ENCODE measurements around the gene WNT9A. TPM values are rescaled to one million over a fixed set of nuclear protein-coding genes. Genes with fewer than 3 reads are reported as not detected.

Gene WNT9A
- total RNA-seq, 1 donor: 0.36 TPM

DNA sequence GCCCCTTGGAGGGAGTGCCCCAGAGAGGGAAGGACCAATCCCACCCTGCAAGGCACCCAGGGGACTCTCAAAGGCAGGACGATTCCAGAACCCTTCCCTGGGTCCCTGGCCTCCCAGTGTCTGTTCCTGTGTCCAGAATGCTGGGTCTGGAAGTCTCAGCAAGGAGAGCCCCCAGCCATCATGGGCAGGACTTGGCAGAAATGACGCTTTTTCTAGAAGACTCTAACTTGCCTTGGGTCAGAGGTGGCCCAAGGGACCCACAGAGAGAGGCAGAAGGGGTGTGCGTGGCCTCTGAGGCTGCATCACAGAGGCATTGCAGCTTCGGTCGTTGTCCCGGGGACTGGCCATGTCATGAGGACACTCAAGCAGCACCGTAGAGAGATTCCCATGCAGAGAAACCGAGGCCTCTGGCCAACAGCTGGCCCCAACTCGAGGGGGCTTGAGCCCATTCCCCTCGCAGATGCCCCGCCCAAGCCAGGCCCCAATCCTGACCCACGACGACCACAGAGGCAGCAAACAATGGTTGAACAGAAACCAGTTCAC is 57.8 kb downstream of the WNT9A start:
- Histone ChIP-seq H3K79me2 (ENCODE audit: insufficient read depth, low read length) (no peaks in the 10 kb centered on the region), H3K27me3 (ENCODE audit: insufficient read depth, low read length) (no peaks in the 10 kb centered on the region), H3K9me3 (ENCODE audit: low read depth, low read length) (no peaks in the 10 kb centered on the region), H3K4me2 (ENCODE audit: insufficient read depth, low read length) (no peak overlapping the region), H3K4me3 (ENCODE audit: insufficient read depth, low read length) (no peak overlapping the region), H3K27ac (ENCODE audit: low read depth, low read length) (no peak overlapping the region), H3K4me1 (ENCODE audit: insufficient read depth, low read length) (no peaks in the 10 kb centered on the region), H3K36me3 (ENCODE audit: insufficient read depth, low read length) (no peaks in the 10 kb centered on the region), H2AFZ (ENCODE audit: low read length) (no peak overlapping the region), H4K20me1 (ENCODE audit: insufficient read depth, low read length) (no peaks in the 10 kb centered on the region)
- peak; percentile 87 for DNase-seq (ENCODE audit: insufficient read length, low spot score, missing footprints)
- TF ChIP-seq, protein P1, sequence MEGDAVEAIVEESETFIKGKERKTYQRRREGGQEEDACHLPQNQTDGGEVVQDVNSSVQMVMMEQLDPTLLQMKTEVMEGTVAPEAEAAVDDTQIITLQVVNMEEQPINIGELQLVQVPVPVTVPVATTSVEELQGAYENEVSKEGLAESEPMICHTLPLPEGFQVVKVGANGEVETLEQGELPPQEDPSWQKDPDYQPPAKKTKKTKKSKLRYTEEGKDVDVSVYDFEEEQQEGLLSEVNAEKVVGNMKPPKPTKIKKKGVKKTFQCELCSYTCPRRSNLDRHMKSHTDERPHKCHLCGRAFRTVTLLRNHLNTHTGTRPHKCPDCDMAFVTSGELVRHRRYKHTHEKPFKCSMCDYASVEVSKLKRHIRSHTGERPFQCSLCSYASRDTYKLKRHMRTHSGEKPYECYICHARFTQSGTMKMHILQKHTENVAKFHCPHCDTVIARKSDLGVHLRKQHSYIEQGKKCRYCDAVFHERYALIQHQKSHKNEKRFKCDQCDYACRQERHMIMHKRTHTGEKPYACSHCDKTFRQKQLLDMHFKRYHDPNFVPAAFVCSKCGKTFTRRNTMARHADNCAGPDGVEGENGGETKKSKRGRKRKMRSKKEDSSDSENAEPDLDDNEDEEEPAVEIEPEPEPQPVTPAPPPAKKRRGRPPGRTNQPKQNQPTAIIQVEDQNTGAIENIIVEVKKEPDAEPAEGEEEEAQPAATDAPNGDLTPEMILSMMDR (IDR thresholded peaks at IDR 0.05; ENCODE audit: extremely low read depth, low read depth, low read length): no peak

DNA sequence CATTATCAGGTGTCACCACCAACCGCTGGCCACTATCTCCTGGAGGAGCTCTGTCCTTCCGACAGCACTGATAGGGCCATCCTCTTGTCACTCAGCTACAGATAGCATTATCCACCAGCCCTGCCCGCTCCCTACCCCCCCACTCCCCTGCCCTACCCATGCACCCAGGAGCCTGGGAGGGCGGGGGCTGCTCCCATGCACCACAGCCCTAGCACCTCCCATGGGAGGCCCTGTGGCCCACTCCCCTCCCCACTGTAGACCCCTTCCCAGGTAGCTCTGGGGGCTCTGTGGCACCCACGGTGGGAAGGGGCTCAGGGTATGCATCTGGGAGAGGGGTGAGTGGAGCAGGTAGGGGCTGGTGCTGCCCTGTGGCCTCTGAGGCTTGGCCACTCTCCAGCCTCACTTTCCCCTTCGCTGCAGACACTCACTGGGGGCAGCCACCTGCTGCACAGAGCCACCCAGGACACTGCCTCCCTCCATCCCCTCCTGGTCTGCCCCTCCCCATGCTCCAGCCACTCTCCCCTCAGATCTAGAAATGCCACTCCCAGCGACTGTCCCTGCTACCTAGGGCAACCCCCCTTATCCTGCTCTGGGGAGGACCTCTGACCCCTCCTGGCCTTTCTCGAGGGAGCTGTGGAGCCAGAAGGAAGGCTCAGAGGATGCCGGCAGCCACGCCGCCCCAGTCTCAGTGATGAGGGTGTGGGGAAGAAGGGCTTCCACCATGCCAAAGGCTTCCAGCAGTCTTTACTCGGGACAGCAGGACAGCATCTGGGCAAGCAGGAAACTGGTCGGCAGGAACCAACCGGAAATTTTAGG is 58.5 kb downstream of the WNT9A start:
- TF ChIP-seq, protein P1 (IDR thresholded peaks at IDR 0.05; ENCODE audit: extremely low read depth, low read depth, low read length): no peak
- H3K27ac ChIP-seq (ENCODE audit: low read depth, low read length): no peak overlapping the region
- no peaks in the 10 kb centered on the region for H3K27me3 ChIP-seq (ENCODE audit: insufficient read depth, low read length)
- H3K79me2 ChIP-seq (ENCODE audit: insufficient read depth, low read length): no peaks in the 10 kb centered on the region
- no peaks in the 10 kb centered on the region for H3K36me3 ChIP-seq (ENCODE audit: insufficient read depth, low read length)
- peak; percentile 86 for DNase-seq (ENCODE audit: insufficient read length, low spot score, missing footprints)
- no peaks in the 10 kb centered on the region for H3K9me3 ChIP-seq (ENCODE audit: low read depth, low read length)
- H3K4me1 ChIP-seq (ENCODE audit: insufficient read depth, low read length): no peaks in the 10 kb centered on the region
- no peak overlapping the region for H3K4me2 ChIP-seq (ENCODE audit: insufficient read depth, low read length)
- H2AFZ ChIP-seq (ENCODE audit: low read length): no peak overlapping the region
- H4K20me1 ChIP-seq (ENCODE audit: insufficient read depth, low read length): no peaks in the 10 kb centered on the region
- H3K4me3 ChIP-seq (ENCODE audit: insufficient read depth, low read length): no peak overlapping the region

DNA sequence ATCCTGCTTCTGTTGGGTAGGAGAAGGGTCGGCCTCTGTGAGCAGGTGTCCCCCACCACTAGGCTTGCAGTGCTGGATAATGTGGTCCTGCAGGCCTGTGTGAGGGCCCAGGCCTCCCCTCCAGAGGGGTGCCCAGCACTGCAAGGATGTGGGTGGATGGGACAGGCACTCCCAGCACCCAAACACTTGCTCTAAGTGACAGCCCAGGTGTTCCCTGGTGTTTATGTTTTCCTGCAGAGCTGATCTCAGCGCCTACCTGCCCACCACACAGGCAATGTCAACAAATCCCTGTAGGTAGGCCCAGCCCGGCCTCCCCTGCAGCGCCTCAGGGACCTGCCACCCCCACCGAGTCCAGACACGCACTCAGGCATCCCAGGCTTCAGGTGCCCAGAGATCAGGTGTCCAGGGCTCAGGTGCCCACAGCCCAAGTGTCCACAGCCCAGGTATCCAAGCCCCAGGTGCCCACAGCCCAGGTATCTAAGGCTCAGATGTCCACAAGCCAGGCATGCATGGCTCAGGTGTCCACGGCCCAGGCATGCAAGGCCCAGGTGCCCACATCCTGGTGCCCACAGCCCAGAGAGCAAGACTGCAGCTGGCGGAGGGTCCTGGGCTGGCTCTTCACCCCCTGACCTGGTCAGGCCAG is 59.2 kb downstream of the WNT9A start:
- no peak overlapping the region for H2AFZ ChIP-seq (ENCODE audit: low read length)
- TF ChIP-seq, protein P1 (IDR thresholded peaks at IDR 0.05; ENCODE audit: extremely low read depth, low read depth, low read length): no peak
- no peak overlapping the region for H3K27ac ChIP-seq (ENCODE audit: low read depth, low read length)
- H3K4me1 ChIP-seq (ENCODE audit: insufficient read depth, low read length): no peaks in the 10 kb centered on the region
- H3K27me3 ChIP-seq (ENCODE audit: insufficient read depth, low read length): no peaks in the 10 kb centered on the region
- no peak overlapping the region for H3K4me3 ChIP-seq (ENCODE audit: insufficient read depth, low read length)
- no peaks in the 10 kb centered on the region for H3K79me2 ChIP-seq (ENCODE audit: insufficient read depth, low read length)
- H3K4me2 ChIP-seq (ENCODE audit: insufficient read depth, low read length): no peak overlapping the region
- H3K36me3 ChIP-seq (ENCODE audit: insufficient read depth, low read length): no peaks in the 10 kb centered on the region
- no peaks in the 10 kb centered on the region for H3K9me3 ChIP-seq (ENCODE audit: low read depth, low read length)
- DNase-seq (ENCODE audit: insufficient read length, low spot score, missing footprints): peak; percentile 65
- H4K20me1 ChIP-seq (ENCODE audit: insufficient read depth, low read length): no peaks in the 10 kb centered on the region
